Neural cell (in vitro differentiated cells): Measurements from ENCODE around the gene KLHL35. TPM values are rescaled to one million over a fixed set of nuclear protein-coding genes. Genes with fewer than 3 reads are reported as not detected.
A peak's percentile ranks its signal among the peaks of the same experiment; 100 is the strongest.

Source experiments
- H2AFZ ChIP-seq: fragments of 200-600, 300-800 bp; sonication (generic), shearing (Covaris generic); 2 replicates; pipeline ENCODE4 v1.6.0; 2014; ENCODE audit warnings: low read depth, mild to moderate bottlenecking, antibody characterized with exemption, low read length, moderate library complexity
- H3F3A ChIP-seq: fragments of 200-600 bp; shearing (Covaris generic); 2 replicates; pipeline ENCODE4 v1.6.1; 2016; ENCODE audit warnings: mild to moderate bottlenecking, moderate library complexity, mixed read lengths, antibody characterized with exemption, low read length; ENCODE audit not compliant: insufficient read depth, poor library complexity, severe bottlenecking
- H3K27ac ChIP-seq: fragments of 200-600, 300-800 bp; sonication (generic), shearing (Covaris generic); 2 replicates; pipeline ENCODE4 v1.5.1; 2014; ENCODE audit warnings: mild to moderate bottlenecking, low read length, moderate library complexity
- H3K27me3 ChIP-seq: fragments of 300-800, 200-600 bp; sonication (generic), shearing (Covaris generic); 2 replicates; pipeline ENCODE4 v1.6.0; 2014; ENCODE audit warnings: mild to moderate bottlenecking, low read depth, low read length, moderate library complexity; ENCODE audit not compliant: insufficient read depth
- H3K36me3 ChIP-seq: fragments of 300-800, 200-600 bp; sonication (generic), shearing (Covaris generic); 2 replicates; pipeline ENCODE4 v1.5.1; 2014; ENCODE audit warnings: mild to moderate bottlenecking, antibody characterized with exemption, low read length, moderate library complexity; ENCODE audit not compliant: insufficient read depth
- H3K4me2 ChIP-seq: fragments of 300-800, 200-600 bp; sonication (generic), shearing (Covaris generic); 2 replicates; pipeline ENCODE4 v1.6.0; 2014; ENCODE audit warnings: mild to moderate bottlenecking, low read length
- H3K4me3 ChIP-seq: fragments of 300-800, 200-600 bp; sonication (generic), shearing (Covaris generic); 2 replicates; pipeline ENCODE4 v1.5.1; 2014; ENCODE audit warnings: mild to moderate bottlenecking, low read length, moderate library complexity
- H3K79me2 ChIP-seq: fragments of 200-600 bp; shearing (Covaris generic); replicated peaks from 2 replicates; pipeline ENCODE4 v1.6.0; 2014; ENCODE audit warnings: mild to moderate bottlenecking, low read length, moderate library complexity; ENCODE audit not compliant: insufficient read depth
- H3K9ac ChIP-seq: fragments of 300-800, 200-600 bp; sonication (generic), shearing (Covaris generic); 2 replicates; pipeline ENCODE4 v1.6.1; 2016; ENCODE audit warnings: mild to moderate bottlenecking, low read length, mixed read lengths
- H3K9me2 ChIP-seq: fragments of 200-600 bp; shearing (Covaris generic); 2 replicates; pipeline ENCODE4 v1.6.1; 2016; ENCODE audit warnings: mild to moderate bottlenecking, low read length, mixed read lengths; ENCODE audit not compliant: insufficient read depth
- H3K9me3 ChIP-seq: fragments of 200-600, 300-800 bp; sonication (generic), shearing (Covaris generic); 2 replicates; pipeline ENCODE4 v1.6.1; 2016; ENCODE audit warnings: mild to moderate bottlenecking, mixed run types, low read length, moderate library complexity, mixed read lengths
- H4K20me1 ChIP-seq: fragments of 200-600 bp; shearing (Covaris generic); 2 replicates; pipeline ENCODE4 v1.6.1; 2016; ENCODE audit warnings: mild to moderate bottlenecking, mixed run types; ENCODE audit not compliant: insufficient read depth
- CTCF ChIP-seq: fragments of 450-650 bp; IDR thresholded peaks from 2 replicates; pipeline ENCODE4 v1.5.1; 2014; ENCODE audit warnings: antibody characterized with exemption, mild to moderate bottlenecking, moderate library complexity; ENCODE audit not compliant: poor library complexity, severe bottlenecking
- EP300 ChIP-seq: fragments of 450-650 bp; conservative IDR thresholded peaks from 2 replicates; pipeline ENCODE4 v1.6.1; 2014; ENCODE audit warnings: antibody characterized with exemption, mild to moderate bottlenecking, moderate library complexity; ENCODE audit not compliant: poor library complexity, severe bottlenecking
- EZH2 ChIP-seq: fragments of 200-600, 300-800 bp; shearing (Covaris generic), sonication (generic); IDR thresholded peaks from 2 replicates; pipeline ENCODE4 v1.6.1; 2014; ENCODE audit warnings: antibody characterized with exemption, low read length, borderline replicate concordance, mild to moderate bottlenecking; ENCODE audit not compliant: insufficient read depth, poor library complexity, severe bottlenecking
- MXI1 ChIP-seq: fragments of 450-650 bp; conservative IDR thresholded peaks from 2 replicates; pipeline ENCODE4 v1.6.1; 2014; ENCODE audit warnings: antibody characterized with exemption, mild to moderate bottlenecking; ENCODE audit not compliant: poor library complexity, severe bottlenecking
- POLR2AphosphoS5 ChIP-seq: IDR thresholded peaks from 2 replicates; pipeline ENCODE4 v1.6.1; 2012
- RAD21 ChIP-seq: fragments of 450-650 bp; conservative IDR thresholded peaks from 2 replicates; pipeline ENCODE4 v1.6.1; 2014; ENCODE audit warnings: antibody characterized with exemption, mild to moderate bottlenecking, moderate library complexity
- REST ChIP-seq: IDR thresholded peaks from 2 replicates; pipeline ENCODE4 v1.6.1; 2012; ENCODE audit warnings: borderline replicate concordance
- SMC3 ChIP-seq: fragments of 450-650 bp; conservative IDR thresholded peaks from 2 replicates; pipeline ENCODE4 v1.6.1; 2014; ENCODE audit warnings: antibody characterized with exemption, mild to moderate bottlenecking, moderate library complexity; ENCODE audit not compliant: poor library complexity
- TAF1 ChIP-seq: IDR thresholded peaks from 2 replicates; pipeline ENCODE4 v1.6.1; 2012; ENCODE audit warnings: low read depth
- polyA minus RNA-seq: library from RNA; depleted of rRNA, polyadenylated mRNA; stranded (reverse); fragments of >200 nt; gene quantifications from 2 replicates; pipeline ENCODE4 v1.2.3, GENCODE V29; 2014
- polyA plus RNA-seq: library from polyadenylated mRNA; depleted of rRNA; stranded (reverse); fragments of >200 nt; gene quantifications from 2 replicates; pipeline ENCODE4 v1.2.3, GENCODE V29; 2014

KLHL35 gene
- 11.8 and 17.0 TPM in 2 replicates for polyA plus RNA-seq
- polyA minus RNA-seq, result 8.0 and 12.7 TPM in 2 replicates

GRCh38 chr11:75432911-75433321, at the start of gene KLHL35:
KLHL35 (minus strand) TSS chr11:75433203; CDS start chr11:75430629, 2,574 bp downstream.
- H4K20me1 ChIP-seq, result no peaks in the 10 kb centered on the region

DNA sequence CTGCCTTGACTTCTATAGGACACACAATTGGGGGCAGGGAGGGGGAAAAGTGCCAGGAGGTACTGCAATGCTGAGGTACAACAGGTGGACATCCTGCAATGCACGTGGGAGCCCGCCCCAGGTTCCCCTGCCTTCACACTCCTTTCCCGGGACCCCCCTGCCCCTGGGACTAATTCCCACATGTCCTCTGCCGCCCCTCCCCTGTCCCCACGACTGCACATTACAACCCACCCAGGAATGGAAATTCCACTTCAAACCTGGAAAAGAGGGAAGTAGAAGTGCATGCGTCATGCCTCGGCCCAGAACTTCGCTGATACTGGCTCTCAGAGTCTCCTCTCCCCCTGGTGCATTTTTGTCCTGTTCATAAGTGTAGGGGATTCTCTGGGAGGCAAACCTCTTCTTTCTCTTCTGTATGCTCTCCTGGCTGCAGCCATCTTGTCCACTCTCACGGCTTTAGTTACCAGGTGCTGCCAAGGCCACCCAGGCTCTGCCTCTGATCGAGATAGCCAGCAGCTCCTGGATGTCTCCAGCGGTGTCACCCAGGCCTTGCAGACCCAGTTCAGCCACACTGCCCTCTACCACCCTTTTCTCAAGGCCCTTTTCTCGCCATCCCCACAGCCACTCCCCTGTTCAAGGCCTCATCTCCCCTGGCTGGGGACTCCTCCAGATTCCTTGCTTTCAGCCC, 49.1 kb upstream of the KLHL35 start:
- no peaks in the 10 kb centered on the region for H4K20me1 ChIP-seq
- no peak overlapping the region for H3K4me3 ChIP-seq
- H3K27me3 ChIP-seq, result no peaks in the 10 kb centered on the region
- H3K4me2 ChIP-seq, result no peak overlapping the region
- no peaks in the 10 kb centered on the region for H3K9me2 ChIP-seq
- H3K9ac ChIP-seq, result no peak overlapping the region
- TF ChIP-seq MXI1 (no peak), REST (no peak), RAD21 (no peak), POLR2AphosphoS5 (no peak), EP300 (no peak), CTCF (no peak), TAF1 (no peak), SMC3 (no peak), EZH2 (no peak)
- no peak overlapping the region for H2AFZ ChIP-seq
- no peaks in the 10 kb centered on the region for H3F3A ChIP-seq
- H3K27ac ChIP-seq, result no peak overlapping the region
- H3K79me2 ChIP-seq, result no peaks in the 10 kb centered on the region
- no peaks in the 10 kb centered on the region for H3K9me3 ChIP-seq
- H3K36me3 ChIP-seq, result no peaks in the 10 kb centered on the region

More at GRCh38 chr11:75432911-75433321, at the start of gene KLHL35:
- H3K27ac ChIP-seq, result no peak within 1 kb of the TSS
- no peaks in the 10 kb centered on the region for H3F3A ChIP-seq
- H3K27me3 ChIP-seq, result peaks cover 27% of the 10 kb centered on the region
- H3K79me2 ChIP-seq, result no peaks in the 10 kb centered on the region
- H3K4me2 ChIP-seq, result no peak within 1 kb of the TSS
- no peaks in the 10 kb centered on the region for H3K9me2 ChIP-seq
- no peak within 1 kb of the TSS for H2AFZ ChIP-seq
- no peaks in the 10 kb centered on the region for H3K9me3 ChIP-seq
- peak within 1 kb of the TSS; percentile 40 for H3K4me3 ChIP-seq
- peak within 1 kb of the TSS; percentile 38 for H3K9ac ChIP-seq
- TF ChIP-seq POLR2AphosphoS5 (peak; percentile 7), TAF1 (peak; percentile 8), RAD21 (no peak)
- H3K36me3 ChIP-seq, result peaks cover 6% of the 10 kb centered on the region
